ENCODE data around the gene GRAMD2B. TPM values are rescaled to one million over a fixed set of nuclear protein-coding genes. Genes with fewer than 3 reads are reported as not detected.

The GRAMD2B gene
- total RNA-seq, 2 donors from 2014 or later: 59.3 to 79.5 TPM

GRCh38 chr5:126454535-126454934, 31.3 kb downstream of the GRAMD2B start:
- H3K27me3 ChIP-seq (replicated peaks; ENCODE audit: insufficient read depth): no peaks in the 10 kb centered on the region
- TF ChIP-seq, protein P1, sequence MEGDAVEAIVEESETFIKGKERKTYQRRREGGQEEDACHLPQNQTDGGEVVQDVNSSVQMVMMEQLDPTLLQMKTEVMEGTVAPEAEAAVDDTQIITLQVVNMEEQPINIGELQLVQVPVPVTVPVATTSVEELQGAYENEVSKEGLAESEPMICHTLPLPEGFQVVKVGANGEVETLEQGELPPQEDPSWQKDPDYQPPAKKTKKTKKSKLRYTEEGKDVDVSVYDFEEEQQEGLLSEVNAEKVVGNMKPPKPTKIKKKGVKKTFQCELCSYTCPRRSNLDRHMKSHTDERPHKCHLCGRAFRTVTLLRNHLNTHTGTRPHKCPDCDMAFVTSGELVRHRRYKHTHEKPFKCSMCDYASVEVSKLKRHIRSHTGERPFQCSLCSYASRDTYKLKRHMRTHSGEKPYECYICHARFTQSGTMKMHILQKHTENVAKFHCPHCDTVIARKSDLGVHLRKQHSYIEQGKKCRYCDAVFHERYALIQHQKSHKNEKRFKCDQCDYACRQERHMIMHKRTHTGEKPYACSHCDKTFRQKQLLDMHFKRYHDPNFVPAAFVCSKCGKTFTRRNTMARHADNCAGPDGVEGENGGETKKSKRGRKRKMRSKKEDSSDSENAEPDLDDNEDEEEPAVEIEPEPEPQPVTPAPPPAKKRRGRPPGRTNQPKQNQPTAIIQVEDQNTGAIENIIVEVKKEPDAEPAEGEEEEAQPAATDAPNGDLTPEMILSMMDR (IDR thresholded peaks at IDR 0.05): no peak
- ATAC-seq (ENCODE audit: insufficient number of reproducible peaks, low FRiP score, low read depth) (no peak), DNase-seq (ENCODE audit: low spot score) (no peak)
- no peak overlapping the region for H3K27ac ChIP-seq
- no peaks in the 10 kb centered on the region for H3K36me3 ChIP-seq
- peaks cover under 1 to 45% of the 10 kb centered on the region in 2 donors for H3K4me1 ChIP-seq (ENCODE audit: control insufficient read depth in 1 of 2, low read depth in 2 of 2)
- H3K4me3 ChIP-seq: no peak overlapping the region
- no peaks in the 10 kb centered on the region for H3K9me3 ChIP-seq

GRCh38 chr5:126455264-126455663, 32.1 kb downstream of the GRAMD2B start:
- Histone ChIP-seq H3K27me3 (replicated peaks; ENCODE audit: insufficient read depth) (no peaks in the 10 kb centered on the region), H3K36me3 (no peaks in the 10 kb centered on the region), H3K4me1 (ENCODE audit: control insufficient read depth in 1 of 2, low read depth in 2 of 2) (peaks cover 0 to 38% of the 10 kb centered on the region in 2 donors), H3K9me3 (no peaks in the 10 kb centered on the region), H3K27ac (no peak overlapping the region), H3K4me3 (no peak overlapping the region)
- DNase-seq (ENCODE audit: low spot score) (no peak), ATAC-seq (ENCODE audit: insufficient number of reproducible peaks, low FRiP score, low read depth) (no peak)
- TF ChIP-seq, protein P1 (IDR thresholded peaks at IDR 0.05): no peak

DNA sequence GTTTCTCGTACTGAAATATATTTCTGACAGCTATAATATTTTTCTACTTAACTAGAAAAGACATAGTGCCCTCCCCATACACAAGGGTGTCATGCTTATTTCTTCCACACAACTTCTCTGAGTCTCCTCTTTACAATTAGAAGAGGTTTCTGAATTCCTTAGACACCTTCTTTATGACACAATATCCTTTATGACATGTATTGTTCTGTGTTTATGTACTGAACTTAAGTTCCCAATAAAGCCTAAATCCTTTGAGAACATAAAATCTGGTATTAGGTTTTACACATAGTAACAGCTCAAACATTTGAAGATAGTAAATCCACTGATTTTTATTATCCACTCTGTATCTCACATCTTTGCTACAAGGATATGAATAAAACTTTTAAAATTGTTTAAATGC, 32.5 kb downstream of the GRAMD2B start:
- no peaks in the 10 kb centered on the region for H3K27me3 ChIP-seq (replicated peaks; ENCODE audit: insufficient read depth)
- peaks cover 0 to 34% of the 10 kb centered on the region in 2 donors for H3K4me1 ChIP-seq (ENCODE audit: control insufficient read depth in 1 of 2, low read depth in 2 of 2)
- no peak overlapping the region for H3K27ac ChIP-seq
- H3K36me3 ChIP-seq: no peaks in the 10 kb centered on the region
- TF ChIP-seq, protein P1 (IDR thresholded peaks at IDR 0.05): no peak
- ATAC-seq (ENCODE audit: insufficient number of reproducible peaks, low FRiP score, low read depth): no peak
- no peak overlapping the region for H3K4me3 ChIP-seq
- DNase-seq (ENCODE audit: low spot score): no peak
- H3K9me3 ChIP-seq: no peaks in the 10 kb centered on the region

GRCh38 chr5:126456217-126456820, 33.1 kb downstream of the GRAMD2B start:
- DNase-seq (ENCODE audit: low spot score) (no peak), ATAC-seq (ENCODE audit: insufficient number of reproducible peaks, low FRiP score, low read depth) (no peak)
- Histone ChIP-seq H3K36me3 (no peaks in the 10 kb centered on the region), H3K9me3 (no peaks in the 10 kb centered on the region), H3K27ac (no peak overlapping the region), H3K27me3 (replicated peaks; ENCODE audit: insufficient read depth) (no peaks in the 10 kb centered on the region), H3K4me3 (no peak overlapping the region), H3K4me1 (ENCODE audit: control insufficient read depth in 1 of 2, low read depth in 2 of 2) (peaks cover 0 to 34% of the 10 kb centered on the region in 2 donors)
- TF ChIP-seq, protein P1 (IDR thresholded peaks at IDR 0.05): no peak

- Histone ChIP-seq H3K9me3 (no peaks in the 10 kb centered on the region), H3K36me3 (no peaks in the 10 kb centered on the region), H3K27me3 (replicated peaks; ENCODE audit: insufficient read depth) (no peaks in the 10 kb centered on the region), H3K27ac (no peak overlapping the region), H3K4me1 (ENCODE audit: control insufficient read depth in 1 of 2, low read depth in 2 of 2) (peaks cover 3 to 21% of the 10 kb centered on the region in 2 donors), H3K4me3 (no peak overlapping the region)
- no peak for ATAC-seq (ENCODE audit: insufficient number of reproducible peaks, low FRiP score, low read depth)
- no peak for DNase-seq (ENCODE audit: low spot score)
- TF ChIP-seq, protein P1 (IDR thresholded peaks at IDR 0.05): no peak
Measured at GRCh38 chr5:126460459-126460858, 37.2 kb downstream of the GRAMD2B start.
